Germinal center (tissue), 1 donor: ENCODE data around the gene ZNF20.
A peak's percentile ranks its signal among the peaks of the same experiment; 100 is the strongest.

Experiments
- DNase-seq: peaks from one replicate; pipeline ENCODE4 v3.0.0; 2012; ENCODE audit warnings: mixed read lengths, low spot score

Gene ZNF20

DNA sequence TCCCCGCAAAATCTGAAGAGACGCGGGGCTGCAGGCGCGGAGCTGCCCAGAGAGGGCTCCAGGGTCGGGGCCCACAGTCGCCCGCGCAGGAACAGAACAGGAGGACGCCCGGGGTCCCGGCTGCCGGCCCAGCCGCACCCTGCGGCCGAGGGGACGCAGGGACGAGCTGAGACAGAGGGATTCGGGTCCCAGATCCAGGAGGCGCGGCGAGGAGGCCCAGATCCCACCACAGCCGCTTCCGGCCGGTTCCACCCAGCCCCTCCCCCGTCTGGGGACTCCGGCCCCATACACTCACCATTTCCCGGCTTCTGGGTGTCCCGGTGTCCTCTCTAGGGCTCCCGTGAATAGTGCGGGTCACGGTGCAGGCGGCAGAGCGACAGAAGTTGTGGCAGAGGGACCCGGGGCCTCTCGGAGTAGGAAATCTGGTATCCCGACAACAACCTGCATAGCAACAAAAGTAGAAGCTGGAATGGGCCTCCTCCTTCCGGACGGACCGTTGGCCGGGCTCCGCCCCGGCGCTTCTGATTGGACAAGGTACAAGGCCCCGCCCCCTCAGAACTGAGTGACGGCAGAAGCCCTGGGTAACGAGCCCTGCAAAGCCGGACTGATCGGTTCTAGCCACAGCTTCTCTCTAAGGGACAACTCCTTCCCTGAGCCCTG is at the start of gene ZNF20:
TSS of gene ZNF20 (minus strand) at position 466 of the 660 bp plus-strand sequence. CDS start at position 298, 168 bp downstream.
- peak; percentile 96 for DNase-seq

DNA sequence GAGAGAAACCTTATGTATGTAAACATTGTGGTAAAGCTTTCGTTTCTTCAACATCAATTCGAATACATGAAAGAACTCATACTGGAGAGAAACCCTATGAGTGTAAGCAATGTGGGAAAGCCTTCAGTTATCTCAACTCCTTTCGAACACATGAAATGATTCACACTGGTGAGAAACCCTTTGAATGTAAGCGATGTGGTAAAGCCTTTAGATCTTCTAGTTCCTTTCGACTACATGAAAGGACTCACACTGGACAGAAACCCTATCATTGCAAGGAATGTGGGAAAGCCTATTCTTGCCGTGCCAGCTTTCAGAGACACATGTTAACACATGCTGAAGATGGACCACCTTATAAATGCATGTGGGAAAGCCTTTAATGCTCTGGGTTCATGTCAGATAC is 47.5 kb upstream of the ZNF20 start:
- no peak for DNase-seq

DNA sequence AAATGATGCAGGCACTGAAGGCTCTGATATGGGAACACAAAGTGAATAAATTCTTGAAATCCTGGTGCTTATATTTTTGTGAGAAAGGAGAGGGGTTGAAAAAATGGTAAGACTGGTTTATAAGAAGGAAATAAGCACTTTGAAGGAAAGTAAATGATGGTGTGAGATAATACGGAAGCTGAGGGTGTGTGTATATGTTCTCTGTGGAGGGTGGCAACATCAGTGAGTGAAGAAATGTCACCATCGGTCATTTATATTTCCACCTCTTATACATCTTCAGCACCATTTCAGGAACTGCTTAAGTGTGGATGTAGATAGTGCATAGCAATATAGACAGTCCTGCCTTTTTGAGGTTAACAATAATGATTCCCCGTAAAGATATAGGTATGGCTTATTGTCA is 40.2 kb upstream of the ZNF20 start:
- DNase-seq, result no peak

DNA sequence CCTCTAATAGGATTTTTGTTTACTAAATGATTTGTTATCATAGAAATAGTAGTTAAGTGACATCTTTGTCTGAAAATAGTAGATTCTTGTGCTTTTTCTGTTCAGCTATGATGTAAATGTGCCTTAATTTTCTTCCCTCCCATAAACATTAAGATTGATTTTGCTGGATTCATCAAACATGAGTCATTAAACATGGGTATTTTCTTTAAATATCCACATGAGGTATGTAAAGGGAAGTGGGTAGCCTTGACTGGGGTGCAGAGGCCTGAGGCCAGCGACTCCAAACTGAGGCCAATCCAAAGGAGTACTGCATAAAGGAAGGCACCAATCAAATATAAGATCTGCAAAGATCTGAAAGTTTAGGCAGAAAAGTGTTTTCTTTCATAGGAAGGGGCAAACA is 26.5 kb upstream of the ZNF20 start:
- no peak for DNase-seq

DNA sequence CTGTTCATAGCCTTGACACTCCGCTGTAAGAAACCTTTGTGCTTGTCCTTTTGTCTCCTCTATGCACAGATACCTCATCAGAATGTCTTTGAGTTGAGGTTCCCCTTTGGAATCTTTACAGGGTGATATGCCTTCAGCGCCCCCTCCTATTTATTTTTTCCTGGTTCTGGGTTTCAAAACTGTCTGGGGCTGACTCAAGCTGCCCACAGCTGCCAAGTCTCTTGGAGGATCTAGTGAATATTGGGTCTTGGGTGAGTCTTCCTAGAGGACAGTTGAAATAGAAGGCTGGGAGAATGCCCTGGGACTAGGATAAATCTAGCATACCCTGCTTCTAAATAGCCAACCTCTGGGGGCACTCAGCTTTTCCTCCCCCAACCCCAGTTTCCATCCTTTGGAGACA is 23.7 kb upstream of the ZNF20 start:
- DNase-seq, result no peak

DNA sequence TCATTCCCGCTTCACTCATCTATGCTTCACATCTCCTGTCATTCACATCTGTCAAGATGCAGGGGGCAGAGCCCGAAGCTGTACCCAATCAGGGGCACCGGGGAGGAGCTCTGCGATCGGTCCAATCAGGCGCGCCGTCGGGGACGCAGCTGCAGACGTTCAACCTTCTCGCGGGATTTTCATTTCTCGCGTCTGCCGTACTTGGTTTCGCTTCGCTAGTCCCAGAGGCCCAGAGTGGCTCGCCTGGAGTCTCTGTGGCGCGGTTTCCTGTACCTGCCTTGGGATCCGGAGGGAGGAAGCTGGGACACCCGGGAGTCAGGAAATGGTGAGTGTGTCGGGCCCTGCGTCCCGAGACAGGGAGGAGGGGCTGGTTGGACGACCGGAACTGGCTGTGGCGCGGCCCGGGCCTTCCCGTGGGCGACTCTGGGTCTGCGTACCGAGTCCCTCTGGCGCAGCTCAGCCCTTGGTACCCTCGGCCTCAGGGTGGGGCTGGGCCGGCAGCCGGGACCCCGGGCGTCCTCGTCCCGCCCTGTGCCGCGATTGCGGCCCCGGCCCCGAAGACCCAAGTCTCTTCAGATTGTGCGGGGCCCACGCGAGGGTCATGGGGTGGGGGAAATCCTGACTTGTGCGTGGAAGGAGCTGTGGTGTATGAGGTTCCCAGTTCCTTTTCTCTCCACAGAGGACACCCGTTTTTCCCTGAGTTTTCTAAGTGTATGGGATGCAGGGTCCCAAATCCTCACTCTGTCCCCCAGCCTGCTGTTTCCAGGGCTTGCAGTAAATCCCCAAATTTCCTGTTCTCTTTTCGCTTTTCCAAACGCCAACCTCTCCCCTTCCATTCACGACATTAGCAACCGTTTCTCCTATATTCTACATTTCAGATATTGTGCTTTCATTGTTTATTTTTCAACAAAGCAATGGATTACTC is 23.0 kb upstream of the ZNF20 start, which contains the start of gene ZNF136:
TSS of gene ZNF136 (plus strand) at position 215 of the 925 bp plus-strand sequence. CDS start at position 323, 108 bp downstream.
- peak; percentile 99 for DNase-seq

DNA sequence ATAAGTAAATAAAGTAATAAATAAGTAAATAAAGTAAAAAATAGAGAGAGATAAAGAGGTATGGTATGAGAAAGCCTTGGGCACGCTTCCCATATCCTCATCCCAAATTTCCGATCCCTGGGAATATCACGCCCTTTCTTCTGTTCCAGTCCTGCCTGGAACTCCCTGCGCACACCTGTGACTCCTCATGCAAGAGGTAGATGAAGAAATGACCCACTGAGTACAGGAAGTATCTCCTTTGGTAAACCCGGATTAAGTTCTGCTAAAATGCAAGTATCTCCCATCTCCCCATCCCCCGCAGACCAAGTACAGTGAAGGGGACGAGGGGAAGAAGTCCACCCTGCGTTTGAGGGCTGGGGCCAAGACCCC is 22.3 kb upstream of the ZNF20 start:
- DNase-seq, result no peak

DNA sequence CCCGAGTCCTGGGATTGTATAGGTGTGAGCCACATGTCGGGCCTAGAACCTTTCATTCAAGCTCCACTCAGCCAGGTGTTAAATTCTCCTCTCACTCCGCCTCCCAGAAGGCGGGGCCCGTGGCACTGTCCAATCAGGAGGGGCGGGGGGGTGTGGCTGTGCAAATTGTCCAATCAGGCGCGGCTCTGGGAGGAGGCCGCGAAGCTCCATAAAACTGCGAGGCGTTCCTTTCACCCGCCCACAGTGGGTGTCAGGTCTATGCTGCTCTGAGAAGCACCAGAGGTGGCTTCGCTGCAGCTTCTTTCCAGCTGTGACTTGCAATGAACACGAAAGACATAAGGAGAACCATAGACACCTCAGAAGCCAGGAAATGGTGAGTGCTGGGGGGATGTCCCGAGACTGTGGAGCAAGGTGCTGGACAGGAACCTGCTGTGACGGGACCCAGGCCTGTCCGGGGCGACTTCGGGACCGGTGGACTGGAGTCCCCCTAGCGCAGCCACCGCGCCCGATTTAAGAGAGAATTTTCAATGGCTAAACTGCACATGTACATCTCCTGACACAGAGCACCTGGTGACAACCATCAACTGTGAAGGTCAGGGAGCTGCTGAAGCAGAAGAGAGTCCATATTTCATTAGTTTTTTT is 19.7 kb upstream of the ZNF20 start:
- DNase-seq, result no peak

DNA sequence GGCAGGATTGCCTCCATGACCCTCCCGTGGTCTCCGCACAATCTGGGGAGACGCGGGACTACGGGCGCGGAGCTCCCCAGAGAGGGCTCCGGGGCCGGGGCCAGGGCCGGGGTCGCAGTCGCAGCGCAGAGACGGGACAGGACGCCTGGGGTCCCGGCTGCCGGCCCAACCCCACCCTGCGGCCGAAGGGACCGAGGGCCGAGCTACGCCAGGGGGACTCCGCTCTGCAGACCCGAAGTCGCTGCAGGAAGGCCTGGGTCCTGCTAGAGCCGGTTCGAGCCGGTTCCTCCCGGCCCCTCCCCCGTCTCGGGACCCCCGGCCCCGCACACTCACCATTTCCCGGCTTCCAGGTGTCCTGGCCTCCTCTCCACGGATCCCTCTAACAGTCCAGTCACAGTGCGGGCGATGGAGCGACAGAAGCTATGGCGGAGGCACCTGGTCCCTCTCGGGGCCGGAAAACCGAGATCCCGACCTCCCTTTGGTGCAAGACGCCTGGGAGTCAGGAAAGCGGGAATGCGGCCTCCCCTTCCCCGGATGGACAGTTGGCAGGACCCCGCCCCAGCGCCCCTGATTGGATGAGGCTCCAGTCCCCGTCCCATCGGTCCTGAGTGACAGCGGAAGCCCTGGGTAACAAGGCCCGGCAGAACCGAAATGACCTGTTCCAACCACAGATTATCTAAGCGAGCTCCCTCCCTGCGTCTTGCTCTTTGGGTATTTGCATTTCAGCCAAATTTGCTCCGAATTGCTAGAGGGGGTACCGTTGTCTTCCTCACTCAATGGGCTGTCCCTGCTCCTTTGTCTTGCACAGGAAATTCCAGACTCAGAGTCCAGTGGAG is 16.3 kb upstream of the ZNF20 start, which contains the start of gene ZNF625:
TSS of gene ZNF625 (minus strand) at position 512 of the 836 bp plus-strand sequence. CDS start at position 336, 176 bp downstream.
- peak; percentile 44 for DNase-seq

DNA sequence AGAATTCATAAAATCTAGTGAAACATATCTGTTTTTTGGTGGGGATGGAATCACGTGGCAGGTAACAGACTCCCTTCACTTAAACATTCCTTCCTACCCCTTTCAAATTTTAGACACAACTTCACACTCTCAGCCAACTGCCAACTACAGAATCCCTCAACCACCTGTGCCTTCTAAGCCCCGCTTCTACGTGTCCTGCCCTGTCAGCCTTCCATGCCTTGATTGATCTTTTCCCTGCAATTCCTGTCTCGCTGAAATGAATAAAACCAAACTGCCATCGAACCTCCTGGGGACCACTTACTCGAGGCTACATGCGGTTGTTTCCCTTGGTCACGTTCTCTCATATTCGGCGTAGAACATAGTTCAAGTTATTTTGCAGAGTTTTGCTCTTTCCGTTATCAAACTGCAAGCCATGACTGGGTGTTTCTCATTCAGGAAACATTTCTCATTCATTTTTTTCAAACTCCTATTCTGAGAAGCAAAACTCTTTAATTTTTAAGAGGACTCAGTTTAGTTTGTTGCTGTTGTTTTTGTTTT is 15.2 kb upstream of the ZNF20 start:
- DNase-seq, result no peak

DNA sequence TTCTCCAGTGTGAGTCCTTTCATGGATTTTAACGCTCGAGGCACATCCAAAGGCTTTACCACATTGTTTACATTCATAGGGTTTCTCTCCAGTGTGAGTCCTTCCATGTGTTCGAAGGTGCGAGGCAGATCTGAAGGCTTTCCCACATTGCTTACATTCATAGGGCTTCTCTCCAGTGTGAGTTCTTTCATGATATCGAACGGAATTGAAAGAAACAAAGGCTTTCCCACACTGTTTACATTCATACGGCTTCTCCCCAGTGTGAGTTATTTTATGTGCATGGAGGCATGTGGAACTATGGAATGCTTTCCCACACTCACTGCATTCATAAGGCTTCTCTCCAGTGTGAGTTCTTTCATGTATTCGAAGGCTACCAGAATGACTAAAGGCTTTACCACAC is 5.2 kb upstream of the ZNF20 start:
- no peak for DNase-seq

DNA sequence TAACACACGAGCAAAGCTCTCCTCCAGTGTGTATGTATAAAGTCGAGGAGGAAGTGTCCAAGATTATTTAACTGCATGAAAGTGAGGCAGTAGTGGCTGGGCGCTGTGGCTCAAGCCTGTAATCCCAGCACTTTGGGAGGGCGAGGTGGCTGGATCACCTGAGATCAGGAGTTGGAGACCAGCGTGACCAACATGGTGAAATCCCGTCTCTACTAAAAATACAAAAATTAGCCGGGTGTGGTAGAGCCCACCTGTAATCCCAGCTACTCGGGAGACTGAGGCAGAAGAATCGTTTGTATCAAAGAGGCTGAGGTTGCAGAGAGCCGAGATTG is 1.2 kb upstream of the ZNF20 start:
- no peak for DNase-seq

DNA sequence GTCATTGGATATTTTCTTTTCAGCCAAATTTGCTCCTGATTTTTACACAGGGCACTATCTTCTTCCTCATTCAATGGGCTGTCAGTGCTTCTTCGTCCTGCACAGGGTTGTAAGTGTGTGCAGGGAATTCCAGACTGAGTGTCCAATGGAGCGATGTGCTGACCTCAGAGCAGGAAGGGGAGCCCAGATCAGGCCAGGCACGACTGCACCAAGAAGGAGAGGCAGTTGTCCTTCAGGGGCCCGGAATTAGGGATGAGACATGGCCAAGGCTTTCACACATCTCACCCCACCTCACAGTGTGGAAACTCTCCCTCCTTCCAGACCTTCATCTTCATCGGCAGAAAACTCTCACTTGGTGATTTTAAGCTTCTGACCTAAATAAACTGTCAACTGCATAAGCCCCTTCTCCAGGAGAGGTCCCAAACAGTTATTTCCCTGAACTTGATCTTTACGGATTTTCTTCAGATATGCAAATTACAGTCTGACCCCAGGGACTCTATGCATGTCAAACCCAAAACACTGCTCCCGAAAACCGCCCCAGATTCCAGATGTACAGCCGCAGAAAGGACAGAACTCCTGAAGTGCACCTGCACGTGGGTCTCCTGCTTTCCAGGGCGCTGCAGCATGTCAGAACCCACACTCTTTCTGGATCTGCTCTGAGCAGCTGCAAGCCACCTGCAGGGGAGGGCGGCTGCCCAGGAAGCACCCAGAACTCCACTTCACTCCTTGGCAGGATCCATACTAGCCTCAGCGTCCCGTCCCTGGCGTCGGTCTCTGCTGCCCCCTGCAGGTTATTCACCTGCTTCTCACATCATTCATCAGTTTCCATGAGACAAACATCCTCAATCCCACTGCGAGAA is 625 bp upstream of the ZNF20 start:
- peak; percentile 83 for DNase-seq

DNA sequence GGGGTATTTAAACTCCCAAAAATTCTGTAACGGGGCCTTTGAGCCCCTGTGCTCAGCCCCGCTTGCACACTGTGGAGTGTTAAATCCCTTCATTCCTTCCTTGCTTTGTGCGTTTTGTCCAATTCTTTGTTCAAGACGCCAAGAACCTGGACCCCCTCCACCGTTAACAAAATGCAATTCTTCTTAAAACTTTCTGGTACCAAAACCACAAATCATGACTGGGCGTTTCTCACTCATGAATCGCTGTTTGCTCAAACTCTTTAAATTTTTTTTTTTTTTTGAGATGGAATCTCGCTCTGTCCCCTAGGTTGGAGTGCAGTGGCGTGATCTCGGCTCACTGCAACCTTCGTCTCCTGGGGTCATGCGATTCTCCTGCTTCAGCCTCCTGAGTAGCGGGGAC is 881 bp downstream of the ZNF20 start:
- no peak for DNase-seq

DNA sequence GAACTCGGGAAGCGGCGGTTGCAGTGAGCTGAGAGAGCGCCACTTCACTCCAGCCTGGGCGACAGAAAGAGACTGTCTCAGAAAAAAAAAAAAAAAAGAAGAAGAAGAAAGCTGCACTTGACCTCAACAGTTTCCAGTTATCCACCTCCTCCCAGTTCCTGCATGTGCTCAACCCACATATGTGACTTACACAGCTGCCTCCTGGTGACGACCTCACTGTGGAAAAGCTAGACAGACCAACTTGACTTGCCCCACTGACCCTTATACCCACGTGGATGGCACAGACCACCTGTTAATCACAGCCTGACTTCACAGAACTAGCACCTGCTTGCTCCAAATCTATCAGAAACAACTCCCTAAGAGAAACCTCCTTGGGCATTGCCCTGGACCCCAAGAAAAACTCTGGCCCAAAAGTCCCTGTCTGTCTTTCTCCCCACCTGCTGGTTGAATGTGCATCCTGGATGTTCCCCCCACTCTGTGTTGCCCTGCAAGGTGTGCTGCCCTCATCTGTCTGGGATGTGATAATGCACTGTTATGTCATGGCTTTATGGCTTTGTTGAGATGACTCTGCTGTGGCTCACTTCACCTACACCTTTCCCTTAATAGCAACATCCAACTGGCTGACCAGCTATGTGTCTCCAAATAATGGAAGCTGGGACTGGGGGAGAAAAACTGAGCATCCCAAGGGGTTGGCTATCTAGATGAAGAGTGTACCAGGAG is 2.8 kb downstream of the ZNF20 start:
- DNase-seq, result peak; percentile 16

DNA sequence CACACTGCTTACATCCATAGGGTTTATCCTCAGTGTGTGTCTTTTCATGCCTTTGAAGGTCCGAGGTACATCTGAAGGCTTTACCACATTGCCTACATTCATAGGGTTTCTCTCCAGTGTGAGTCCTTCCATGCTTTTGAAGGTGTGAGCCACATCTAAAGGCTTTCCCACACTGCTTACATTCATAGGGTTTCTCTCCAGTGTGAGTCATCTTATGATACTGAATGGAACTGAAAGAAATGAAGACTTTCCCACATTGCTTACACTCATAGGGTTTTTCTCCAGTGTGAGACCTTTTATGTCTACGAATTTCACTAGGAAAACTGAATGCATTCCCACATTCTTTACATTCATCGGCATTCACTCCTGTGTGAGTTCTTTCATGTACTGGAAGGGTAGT is 7.1 kb downstream of the ZNF20 start:
- DNase-seq, result no peak

DNA sequence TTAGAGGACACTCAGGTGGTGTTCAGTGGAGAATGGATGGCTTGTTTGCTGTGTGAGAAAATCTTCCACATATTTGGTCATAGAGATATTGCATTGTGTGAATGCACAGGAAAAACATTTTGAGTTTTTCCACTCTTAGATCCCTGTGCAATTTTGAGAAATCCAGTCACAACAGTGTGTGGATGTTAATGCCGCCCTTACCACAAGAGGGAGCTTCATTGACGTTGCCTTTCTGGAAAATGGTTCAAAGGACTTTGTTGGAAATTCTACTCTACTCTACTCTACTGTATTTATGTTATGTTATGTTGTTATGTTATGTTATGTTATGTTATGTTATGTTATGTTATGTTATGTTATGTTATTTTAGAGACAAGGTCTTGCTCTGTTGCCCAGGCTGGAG is 13.4 kb downstream of the ZNF20 start:
- DNase-seq, result peak; percentile 30

DNA sequence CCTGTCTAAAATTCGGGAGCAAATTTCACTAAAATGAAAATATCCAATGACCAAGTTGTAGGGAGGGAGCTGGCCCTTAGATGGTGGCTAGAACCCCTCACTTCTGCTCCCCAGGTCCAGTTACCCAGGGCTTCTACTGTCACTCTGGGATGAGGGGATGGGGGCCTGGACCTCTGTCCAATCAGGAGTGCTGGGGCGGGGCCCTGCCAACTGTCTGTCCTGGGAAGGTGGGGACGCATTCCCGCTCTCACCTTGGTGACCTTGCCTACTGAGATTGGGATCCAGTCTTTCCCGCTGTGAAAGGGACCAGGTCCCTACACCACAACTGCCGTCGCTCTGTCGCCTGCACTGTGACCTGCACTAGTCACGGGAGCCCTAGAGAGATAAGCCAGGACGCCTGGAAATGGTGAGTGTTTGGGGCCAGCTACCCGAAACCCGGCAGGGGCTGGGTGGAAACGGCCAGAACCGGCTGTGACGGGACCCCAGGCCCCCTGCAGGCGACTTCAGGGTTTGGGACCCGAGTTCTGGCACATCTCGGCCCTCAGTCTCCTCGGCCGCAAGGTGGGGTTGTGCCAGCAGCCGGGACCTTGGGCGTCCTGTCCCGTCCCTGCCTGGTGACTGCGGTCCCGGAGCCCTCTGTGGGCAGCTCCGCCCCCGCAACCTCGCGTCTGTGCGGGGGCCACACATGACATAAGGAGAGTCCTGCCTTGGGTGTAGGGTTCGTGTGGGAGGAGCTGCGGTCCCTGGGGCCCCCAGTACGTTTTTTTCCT is 22.8 kb downstream of the ZNF20 start:
- no peak for DNase-seq

DNA sequence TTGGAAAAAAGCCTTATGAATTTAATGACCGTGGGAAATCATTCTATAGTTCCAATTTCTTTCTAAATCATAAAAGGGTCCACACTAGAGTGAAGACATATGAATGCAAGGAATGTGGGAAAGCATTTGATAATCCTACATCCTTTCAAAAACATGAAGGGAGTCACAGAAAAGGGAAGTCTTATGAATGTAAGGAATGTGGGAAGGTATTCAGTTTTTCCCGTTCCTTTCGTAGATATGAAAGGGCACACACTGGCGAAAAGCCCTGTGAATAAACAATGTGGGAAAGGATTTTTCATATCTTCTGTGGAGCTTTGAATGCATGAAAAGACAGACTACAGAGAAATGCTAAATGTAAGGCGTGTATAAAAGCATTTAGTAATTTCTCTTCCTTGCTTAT is 27.0 kb downstream of the ZNF20 start:
- DNase-seq, result no peak
